Measurements from ENCODE around the gene OR1N2.
"Not testable (repeated sequence)": the region's sequence is repeated elsewhere in the genome, so short reads cannot be mapped to it uniquely, and the experiment has no call there.

The OR1N2 gene

DNA sequence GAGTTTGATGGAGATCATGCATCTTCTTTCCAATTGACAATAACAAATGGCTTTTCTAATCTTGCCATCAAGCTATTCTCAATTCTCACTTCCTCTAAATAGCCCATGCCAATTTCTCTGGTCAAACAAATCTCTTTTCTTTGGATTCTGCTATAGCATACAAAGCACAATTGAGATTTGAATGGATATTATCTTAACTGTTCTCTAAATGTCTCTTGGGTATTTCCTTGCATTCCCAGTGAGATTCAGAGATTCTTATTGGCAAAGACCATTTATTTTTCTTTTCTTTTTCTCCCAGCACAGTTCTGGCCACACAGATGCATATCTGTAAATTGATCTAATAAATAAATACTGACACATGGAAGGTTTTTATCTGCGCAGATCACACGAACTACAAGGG is at the start of gene OR1N2:
Gene OR1N2, plus strand, starts transcription at position 301 of the 400 bp plus-strand sequence. CDS start 100 bp downstream, outside the sequence.
- no peak for DNase-seq

DNA sequence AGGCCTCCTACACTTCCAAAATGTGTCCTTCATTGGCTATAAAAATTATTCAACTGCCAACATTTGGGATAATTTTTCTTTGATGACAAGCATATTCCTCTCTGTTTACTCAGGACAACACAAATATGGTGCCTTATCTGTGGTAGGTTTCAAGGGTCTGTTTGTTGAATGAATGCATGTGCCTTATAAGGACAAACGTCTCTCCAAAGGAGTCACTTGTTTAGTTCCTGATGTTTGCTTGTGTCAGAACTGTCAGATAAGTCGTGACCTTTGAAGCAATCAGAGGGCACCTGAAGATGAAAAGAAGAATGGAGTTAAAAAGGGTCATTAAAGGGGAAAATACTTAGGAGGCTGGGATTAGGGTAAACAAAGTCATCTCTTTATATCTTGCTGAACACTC is 45.9 kb upstream of the OR1N2 start:
- no peak for DNase-seq

- no peak for DNase-seq
Observed at GRCh38 chr9:122510502-122510901, 42.4 kb upstream of the OR1N2 start, which contains the start of gene OR1J2. Gene OR1J2 (plus strand): TSS chr9:122510802. CDS start chr9:122510802, 0 bp downstream.

GRCh38 chr9:122518226-122518625 is 34.7 kb upstream of the OR1N2 start:
- no peak for DNase-seq

DNA sequence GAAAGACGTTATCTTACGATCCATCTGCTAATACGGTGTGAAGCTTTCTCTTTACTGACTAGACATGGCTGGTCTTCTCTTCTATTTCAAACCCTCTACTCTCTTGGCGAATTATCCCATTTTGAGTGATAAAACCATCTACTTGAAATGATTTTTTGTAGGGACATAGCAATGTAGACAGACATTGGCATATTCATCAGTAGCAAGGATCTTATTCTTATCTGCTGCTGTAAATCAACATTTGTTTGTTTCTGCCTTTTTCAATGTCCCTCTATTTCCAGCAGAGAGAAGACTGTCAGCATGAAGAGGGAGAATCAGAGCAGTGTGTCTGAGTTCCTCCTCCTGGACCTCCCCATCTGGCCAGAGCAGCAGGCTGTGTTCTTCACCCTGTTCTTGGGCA is 34.1 kb upstream of the OR1N2 start, which contains the start of gene OR1J4:
Gene OR1J4, plus strand, starts transcription at position 301 of the 400 bp plus-strand sequence. Its CDS starts 0 bp downstream, at position 301.
- no peak for DNase-seq

DNA sequence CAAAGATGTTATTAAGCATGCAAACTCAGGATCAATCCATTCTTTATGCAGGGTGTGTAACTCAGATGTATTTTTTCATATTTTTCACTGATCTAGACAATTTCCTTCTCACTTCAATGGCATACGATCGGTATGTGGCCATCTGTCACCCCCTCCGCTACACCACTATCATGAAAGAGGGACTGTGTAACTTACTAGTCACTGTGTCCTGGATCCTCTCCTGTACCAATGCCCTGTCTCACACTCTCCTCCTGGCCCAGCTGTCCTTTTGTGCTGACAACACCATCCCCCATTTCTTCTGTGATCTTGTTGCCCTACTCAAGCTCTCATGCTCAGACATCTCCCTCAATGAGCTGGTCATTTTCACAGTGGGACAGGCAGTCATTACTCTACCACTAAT is 33.5 kb upstream of the OR1N2 start:
- DNase-seq = no peak

DNA sequence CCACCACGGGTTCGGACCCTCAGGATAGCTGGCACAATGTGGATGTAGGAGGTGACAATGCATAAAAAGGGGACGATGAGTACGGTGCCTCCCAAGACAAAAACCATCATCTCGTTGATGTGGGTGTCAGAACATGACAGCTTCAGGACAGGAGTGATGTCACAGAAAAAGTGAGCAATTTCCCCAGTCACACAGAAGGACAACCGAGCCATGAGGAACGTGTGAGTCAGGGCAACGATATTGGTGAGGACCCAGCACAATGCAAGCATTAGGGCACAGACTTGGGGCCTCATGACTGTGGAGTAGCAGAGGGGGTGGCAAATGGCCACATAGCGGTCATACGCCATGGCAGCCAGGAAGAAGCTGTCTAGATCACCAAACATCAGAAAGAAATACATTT is 26.3 kb upstream of the OR1N2 start:
- DNase-seq = no peak

DNA sequence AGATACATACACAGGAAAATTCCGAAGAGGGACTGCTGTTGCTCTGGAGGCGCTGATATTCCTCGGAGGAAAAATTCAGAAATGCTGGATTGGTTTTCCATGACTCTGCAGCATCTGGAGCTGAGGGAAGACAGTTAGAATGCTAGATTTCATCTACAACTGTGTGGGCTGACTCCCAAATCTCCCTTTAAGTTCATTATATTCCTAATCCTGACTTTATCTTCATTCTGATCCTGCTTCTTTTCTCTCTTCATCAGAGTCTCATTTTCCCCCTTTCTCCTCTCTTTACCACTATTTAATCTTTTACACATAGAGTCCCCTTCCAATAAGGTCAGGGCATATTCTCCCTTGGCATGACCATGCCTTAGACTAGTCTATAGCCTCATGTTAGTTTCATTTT is 25.7 kb upstream of the OR1N2 start, which contains the start of gene OR1N1:
Gene OR1N1, minus strand, starts transcription at position 101 of the 400 bp plus-strand sequence. Its CDS starts 0 bp downstream, at position 101.
- no peak for DNase-seq

GRCh38 chr9:122531157-122531556 is 21.8 kb upstream of the OR1N2 start:
- DNase-seq = not testable (repeated sequence)

DNA sequence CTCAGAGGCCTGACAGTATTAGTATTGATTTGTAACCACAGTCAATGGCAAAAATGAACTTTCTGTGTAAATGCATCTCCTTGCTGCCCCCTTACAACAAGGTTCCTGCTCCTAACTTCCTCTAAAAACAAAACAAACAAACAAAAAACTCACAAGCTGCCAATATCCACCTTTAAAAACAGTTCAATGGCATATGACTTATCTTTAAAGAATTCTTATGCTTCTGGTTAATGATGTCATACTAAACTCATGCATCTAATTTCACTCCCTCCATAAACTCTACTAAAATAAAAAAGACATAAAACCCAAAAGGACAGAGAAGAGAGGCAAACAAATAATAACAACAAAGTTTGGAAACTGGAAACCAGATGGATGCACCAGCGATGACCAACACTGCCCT is 16.8 kb upstream of the OR1N2 start:
- DNase-seq = no peak

GRCh38 chr9:122537066-122537465 is 15.8 kb upstream of the OR1N2 start:
- not testable (repeated sequence) for DNase-seq

GRCh38 chr9:122538757-122539156 is 14.2 kb upstream of the OR1N2 start:
- DNase-seq = no peak

- DNase-seq = no peak
Observed at GRCh38 chr9:122546196-122546595, 6.7 kb upstream of the OR1N2 start.

DNA sequence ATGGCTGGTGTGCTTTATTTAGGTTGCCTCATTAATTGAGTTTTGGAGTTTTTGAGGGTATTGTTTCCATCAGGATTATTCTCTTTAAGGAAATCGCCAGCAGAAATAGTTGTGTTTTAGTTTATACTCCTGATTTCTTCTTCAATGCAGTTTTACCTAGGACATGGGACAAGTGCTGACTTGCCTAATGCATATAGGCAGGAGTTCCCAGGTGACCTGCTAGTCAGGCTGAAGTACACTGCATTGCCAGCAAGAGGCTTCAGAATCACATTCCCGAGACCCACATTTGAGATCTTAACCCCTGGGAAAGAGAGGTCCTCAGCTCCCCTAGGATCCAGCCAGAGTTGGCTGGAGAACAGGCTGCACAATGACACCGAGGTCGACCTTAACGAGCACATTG is 1.5 kb upstream of the OR1N2 start:
- DNase-seq = no peak

DNA sequence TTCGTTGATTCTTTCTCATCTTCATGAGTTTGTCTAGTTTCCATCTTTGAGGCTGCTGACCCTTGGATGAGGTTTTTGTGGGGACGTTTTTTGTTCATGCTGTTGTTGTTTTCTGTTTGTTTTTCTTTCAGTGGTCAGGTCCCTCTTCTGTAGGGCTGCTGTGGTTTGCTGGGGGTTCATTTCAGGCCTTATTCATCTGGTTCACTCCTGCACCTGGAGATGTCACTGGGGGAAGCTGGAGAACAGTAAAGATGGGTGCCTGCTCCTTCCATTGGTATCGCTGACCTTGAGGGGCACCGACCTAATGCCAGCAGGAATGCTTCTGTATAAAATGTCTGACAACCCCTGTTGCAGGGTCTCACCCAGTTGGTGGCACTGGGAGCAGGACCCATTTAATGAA is 8.5 kb downstream of the OR1N2 start:
- no peak for DNase-seq

DNA sequence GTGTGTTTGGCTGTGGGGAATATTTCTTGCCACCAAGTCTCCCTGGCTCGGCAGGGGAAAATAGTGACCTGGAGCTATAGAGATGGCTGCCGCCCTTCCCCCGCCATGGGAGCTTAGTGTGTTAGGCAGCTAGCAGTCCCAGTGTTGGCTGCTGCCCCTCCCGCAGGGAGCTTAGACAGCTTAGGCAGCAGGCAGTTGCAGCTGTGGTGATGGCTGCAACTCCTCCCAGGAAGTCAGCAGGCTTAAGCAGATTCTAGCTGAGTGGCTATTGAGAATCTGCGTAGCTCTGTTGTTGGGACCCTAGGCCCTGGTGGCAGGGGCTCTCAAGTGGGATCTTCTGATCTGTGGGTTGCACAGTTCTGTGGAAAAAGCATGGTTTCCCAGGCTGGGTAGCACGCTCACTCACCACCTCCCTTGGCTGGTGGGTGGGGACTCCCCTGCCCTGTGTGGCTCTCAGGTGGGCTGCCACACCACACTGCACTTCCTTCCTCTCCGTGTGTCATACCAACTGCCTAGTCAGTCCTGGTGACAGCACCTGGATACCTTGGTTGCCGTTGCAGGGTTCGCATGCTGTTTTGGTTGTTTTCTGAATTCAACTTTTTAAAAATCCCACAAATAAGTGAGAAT is 9.3 kb downstream of the OR1N2 start:
- DNase-seq = no peak

- DNase-seq = no peak
Observed at GRCh38 chr9:122567901-122568300, 15.0 kb downstream of the OR1N2 start.

DNA sequence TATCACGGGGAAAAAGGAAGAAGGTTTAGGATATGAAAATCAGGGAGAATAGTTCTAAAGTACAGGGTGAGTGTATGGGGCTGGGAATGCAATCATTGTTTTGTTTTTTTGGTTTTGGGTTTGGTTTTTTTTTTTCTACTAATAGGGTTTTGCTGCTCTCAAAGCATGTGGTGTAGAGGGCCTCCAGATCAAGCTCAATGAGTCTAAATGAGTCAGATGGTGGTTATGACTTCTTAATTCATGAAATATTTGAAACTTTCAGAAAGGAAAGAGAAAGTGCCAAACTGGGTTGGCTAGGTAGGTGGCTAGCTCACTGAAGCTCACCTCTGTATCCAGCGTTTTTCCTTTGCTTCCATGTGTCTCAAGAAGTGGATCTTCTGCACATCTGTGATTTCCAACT is 19.5 kb downstream of the OR1N2 start:
- no peak for DNase-seq

DNA sequence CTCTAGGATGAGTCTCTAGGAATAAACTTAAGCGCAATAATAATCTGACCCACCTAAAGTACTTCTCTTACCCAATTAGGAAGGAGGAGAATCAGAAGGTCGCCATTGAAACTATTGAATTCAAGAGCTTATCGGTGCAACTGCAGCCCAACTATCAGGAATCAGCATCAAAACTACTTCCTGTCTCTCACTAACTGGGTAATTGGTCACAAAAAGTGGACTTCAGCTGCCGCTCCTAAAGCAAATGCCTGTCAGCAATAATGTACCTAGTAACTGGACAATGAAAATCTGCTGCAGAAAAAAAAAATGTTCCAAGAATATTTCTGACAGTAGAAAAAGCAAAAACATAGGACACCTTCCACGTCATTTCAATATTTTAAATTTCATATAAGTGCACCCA is 27.0 kb downstream of the OR1N2 start:
- DNase-seq = no peak

DNA sequence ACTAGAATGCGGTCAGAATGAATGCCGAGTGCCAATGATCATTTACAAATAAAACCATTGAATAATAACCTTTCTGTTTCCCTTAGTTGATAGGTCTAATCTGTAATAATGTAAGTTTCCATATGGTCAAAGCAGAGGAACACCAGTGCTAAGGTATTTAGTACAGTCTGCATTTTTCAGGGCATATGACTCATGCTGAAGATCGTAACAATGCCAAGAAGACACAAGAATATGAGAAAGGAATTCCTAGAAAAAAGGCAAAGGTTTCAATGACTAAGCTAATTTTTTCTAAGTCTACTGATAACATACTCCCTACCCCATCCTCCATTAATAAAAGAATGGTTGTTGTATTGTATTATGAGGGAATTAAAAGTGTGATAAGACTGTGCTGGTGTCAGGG is 27.4 kb downstream of the OR1N2 start:
- no peak for DNase-seq

- not testable (repeated sequence) for DNase-seq
Observed at GRCh38 chr9:122583284-122583683, 30.4 kb downstream of the OR1N2 start, which contains the start of gene OR1L8. Gene OR1L8 (minus strand): TSS chr9:122583384. CDS start chr9:122568477, 14,907 bp downstream.
